Upper lobe of right lung (tissue), 1 donor: Measurements from ENCODE around the gene TNFRSF1B. TPM values are rescaled to one million over a fixed set of nuclear protein-coding genes. Genes with fewer than 3 reads are reported as not detected.
A peak's percentile ranks its signal among the peaks of the same experiment; 100 is the strongest.
"Not testable (repeated sequence)": the region's sequence is repeated elsewhere in the genome, so short reads cannot be mapped to it uniquely, and the experiment has no call there.

Experiments used
- ATAC-seq: fragments of 200-7000 bp; cut with Tn5 transposase; one replicate; pipeline ENCODE4 v1.9.1; 2020; ENCODE audit warnings: mild to moderate bottlenecking, moderate library complexity
- DNase-seq: peaks from one replicate; pipeline ENCODE4 v3.0.0-alpha.2; 2020
- H3K27ac ChIP-seq: fragments of 200-600 bp; one replicate; pipeline ENCODE4 v1.8.0; 2022
- H3K27me3 ChIP-seq: fragments of 200-600 bp; one replicate; pipeline ENCODE4 v1.8.0; 2022; ENCODE audit warnings: mild to moderate bottlenecking
- H3K36me3 ChIP-seq: fragments of 200-600 bp; one replicate; pipeline ENCODE4 v1.8.0; 2022
- H3K4me1 ChIP-seq: fragments of 200-600 bp; one replicate; pipeline ENCODE4 v1.8.0; 2022
- H3K4me3 ChIP-seq: fragments of 200-600 bp; one replicate; pipeline ENCODE4 v1.8.0; 2022; ENCODE audit warnings: mild to moderate bottlenecking
- H3K9me3 ChIP-seq: fragments of 200-600 bp; one replicate; pipeline ENCODE4 v1.8.0; 2022
- CTCF ChIP-seq: fragments of 200-600 bp; IDR thresholded peaks from one replicate; pipeline ENCODE4 v1.8.0; 2022; ENCODE audit warnings: antibody characterized with exemption
- intact Hi-C: fragments of 100-400 bp; cut with DNase I; formaldehyde crosslinking; loops from one replicate; pipeline ENCODE4 v1.11.0; 2022
- total RNA-seq: library from RNA; stranded (reverse); fragmentation: NEBNext Ultra II Directional; extraction: Animal tissue kit (Norgen Biotek cat#: 25700); gene quantifications from one replicate; pipeline ENCODE4 v1.2.1, GENCODE V29; 2021
- donor health status: DM: no; HTN: yes; CAD: no; lungs with severe emphysema.

Gene TNFRSF1B
- total RNA-seq, 1 donor from 2014 or later = 62.4 TPM

DNA sequence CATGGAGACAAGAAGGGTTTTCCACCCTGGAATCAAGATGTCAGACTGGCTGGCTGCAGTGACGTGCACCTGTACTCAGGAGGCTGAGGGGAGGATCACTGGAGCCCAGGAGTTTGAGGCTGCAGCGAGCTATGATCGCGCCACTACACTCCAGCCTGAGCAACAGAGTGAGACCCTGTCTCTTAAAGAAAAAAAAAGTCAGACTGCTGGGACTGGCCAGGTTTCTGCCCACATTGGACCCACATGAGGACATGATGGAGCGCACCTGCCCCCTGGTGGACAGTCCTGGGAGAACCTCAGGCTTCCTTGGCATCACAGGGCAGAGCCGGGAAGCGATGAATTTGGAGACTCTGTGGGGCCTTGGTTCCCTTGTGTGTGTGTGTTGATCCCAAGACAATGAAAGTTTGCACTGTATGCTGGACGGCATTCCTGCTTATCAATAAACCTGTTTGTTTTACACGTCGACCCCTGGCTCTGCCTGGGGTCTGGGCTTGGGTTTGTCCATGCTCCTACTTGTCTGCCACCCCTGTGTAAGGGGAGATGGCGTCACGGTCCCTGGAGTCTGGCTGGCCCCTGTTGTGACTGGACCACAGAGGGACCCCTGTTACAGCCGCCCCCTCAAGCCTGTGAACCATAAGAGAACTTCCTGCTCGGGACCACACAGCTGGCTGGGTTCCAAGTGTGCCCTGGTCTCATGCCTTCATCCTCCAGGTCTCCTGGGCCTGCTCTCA is 42.1 kb downstream of the TNFRSF1B start:
- TF ChIP-seq CTCF = peak; percentile 91
- no peaks in the 10 kb centered on the region for H3K27me3 ChIP-seq
- H3K4me1 ChIP-seq = peaks cover 8% of the 10 kb centered on the region
- no peak overlapping the region for H3K4me3 ChIP-seq
- ATAC-seq (peak; percentile 94), DNase-seq (peak; percentile 90)
- intact Hi-C loops = loop anchor here (5.0 kb wide), 1 partner anchor 82 kb away; no protein-coding TSS in a partner anchor
- H3K36me3 ChIP-seq = peaks cover 15% of the 10 kb centered on the region
- no peak overlapping the region for H3K27ac ChIP-seq
- H3K9me3 ChIP-seq = no peaks in the 10 kb centered on the region

GRCh38 chr1:12209495-12209832 is 42.7 kb downstream of the TNFRSF1B start:
- no peak for DNase-seq
- Histone ChIP-seq H3K4me3 (no peak overlapping the region), H3K36me3 (peaks cover 11% of the 10 kb centered on the region), H3K27me3 (no peaks in the 10 kb centered on the region), H3K9me3 (no peaks in the 10 kb centered on the region), H3K4me1 (peaks cover 8% of the 10 kb centered on the region), H3K27ac (no peak overlapping the region)
- no peak for ATAC-seq
- intact Hi-C loops = loop anchor here (5.0 kb wide), 1 partner anchor 82 kb away; no protein-coding TSS in a partner anchor
- TF ChIP-seq CTCF = no peak

GRCh38 chr1:12215118-12215961 is 48.5 kb downstream of the TNFRSF1B start:
- Histone ChIP-seq H3K36me3 (no peaks in the 10 kb centered on the region), H3K4me1 (no peaks in the 10 kb centered on the region), H3K4me3 (no peak overlapping the region), H3K27ac (no peak overlapping the region), H3K9me3 (no peaks in the 10 kb centered on the region), H3K27me3 (no peaks in the 10 kb centered on the region)
- DNase-seq (no peak), ATAC-seq (no peak)
- no peak for TF ChIP-seq CTCF
- intact Hi-C loops = no loop called here

GRCh38 chr1:12219800-12220199 is 53.0 kb downstream of the TNFRSF1B start:
- H3K27me3 ChIP-seq = no peaks in the 10 kb centered on the region
- intact Hi-C loops = no loop called here
- H3K9me3 ChIP-seq = no peaks in the 10 kb centered on the region
- no peak overlapping the region for H3K27ac ChIP-seq
- ATAC-seq (no peak), DNase-seq (no peak)
- H3K36me3 ChIP-seq = no peaks in the 10 kb centered on the region
- no peak for TF ChIP-seq CTCF
- no peaks in the 10 kb centered on the region for H3K4me1 ChIP-seq
- no peak overlapping the region for H3K4me3 ChIP-seq

DNA sequence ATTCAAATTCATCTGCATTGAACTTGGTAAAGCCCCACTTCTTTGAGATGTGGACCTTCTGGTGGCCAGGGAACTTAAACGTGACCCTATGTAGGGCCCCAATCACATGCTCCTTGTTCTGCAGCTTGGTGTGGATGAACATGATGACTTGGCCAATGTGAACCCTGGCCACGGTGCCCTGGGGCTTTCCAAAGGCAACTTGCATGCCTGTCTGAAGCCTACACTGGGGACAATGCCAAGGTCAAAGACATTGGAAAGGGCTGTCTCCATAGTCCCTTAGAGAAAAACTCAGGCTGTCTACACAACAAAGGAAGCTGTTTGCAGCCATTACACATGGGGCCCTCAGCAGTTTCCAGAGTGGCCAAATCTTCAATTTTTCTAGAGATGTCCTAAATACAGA is 54.1 kb downstream of the TNFRSF1B start:
- H3K27me3 ChIP-seq = no peaks in the 10 kb centered on the region
- DNase-seq (no peak), ATAC-seq (no peak)
- H3K4me1 ChIP-seq = no peaks in the 10 kb centered on the region
- H3K27ac ChIP-seq = no peak overlapping the region
- intact Hi-C loops = no loop called here
- TF ChIP-seq CTCF = no peak
- H3K4me3 ChIP-seq = no peak overlapping the region
- no peaks in the 10 kb centered on the region for H3K9me3 ChIP-seq
- H3K36me3 ChIP-seq = no peaks in the 10 kb centered on the region

- H3K4me3 ChIP-seq, H3K9me3 ChIP-seq, intact Hi-C loops, H3K27me3 ChIP-seq, ATAC-seq, DNase-seq, H3K4me1 ChIP-seq, H3K36me3 ChIP-seq, H3K27ac ChIP-seq: not testable (repeated sequence)
Observed at GRCh38 chr1:12222700-12223099, 55.9 kb downstream of the TNFRSF1B start.

DNA sequence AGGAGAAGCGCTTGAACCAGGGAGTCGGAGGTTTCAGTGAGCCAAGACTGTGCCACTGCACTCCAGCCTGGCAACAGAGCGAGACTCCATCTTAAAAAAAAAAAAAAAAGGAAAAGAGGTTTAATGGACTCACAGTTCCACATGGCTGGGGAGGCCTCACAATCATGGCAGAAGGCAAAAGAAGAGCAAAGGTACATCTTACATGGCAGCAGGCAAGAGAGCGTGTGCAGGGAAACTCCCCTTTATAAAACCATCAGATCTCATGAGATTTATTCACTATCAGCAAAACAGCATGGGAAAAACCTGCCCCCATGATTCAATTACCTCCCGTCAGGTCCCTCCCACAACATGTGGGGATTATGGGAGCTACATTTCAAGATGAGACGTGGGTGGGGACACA is 57.3 kb downstream of the TNFRSF1B start:
- H3K4me3 ChIP-seq, intact Hi-C loops, ATAC-seq, H3K27me3 ChIP-seq, H3K27ac ChIP-seq, H3K9me3 ChIP-seq, DNase-seq, H3K36me3 ChIP-seq, H3K4me1 ChIP-seq: not testable (repeated sequence)
